GM12878 (cell line): ENCODE results near the gene ARL15. TPM values are rescaled to one million over a fixed set of nuclear protein-coding genes. Genes with fewer than 3 reads are reported as not detected.

ENCODE experiments used
- ATAC-seq: fragments of 200-7000 bp; cut with Tn5 transposase; 3 replicates; pipeline ENCODE4 v1.9.1; 2020; ENCODE audit warnings: mild to moderate bottlenecking, moderate library complexity
- BruUV-seq: library from RNA; stranded (reverse); fragments of 400-500 nt; replicated peaks from 2 replicates; lab custom pipeline; 2021; lab: Mats Ljungman, UMichigan
- CTCF ChIA-PET: fragments of 300-600 bp; sonication (Branson Sonifier 250); formaldehyde crosslinking; extraction: SDS; loops from one replicate; lab custom pipeline; 2021; ENCODE audit warnings: inconsistent platforms; lab: Yijun Ruan, JAX
- POLR2A ChIA-PET: fragments of 350-600 bp; formaldehyde crosslinking; extraction: SDS; loops from one replicate; lab custom pipeline; 2021; ENCODE audit warnings: inconsistent platforms; lab: Charles Lee
- RAD21 ChIA-PET: fragments of 300-600 bp; sonication (Branson Sonifier 250); formaldehyde crosslinking; loops from one replicate; lab custom pipeline; 2023; ENCODE audit warnings: antibody characterized with exemption; ENCODE audit not compliant: unreplicated experiment; lab: Charles Lee
- SMC1A ChIA-PET: fragments of 300-600 bp; sonication (Branson Sonifier 250); formaldehyde crosslinking; loops from one replicate; lab custom pipeline; 2023; ENCODE audit not compliant: unreplicated experiment, uncharacterized antibody; lab: Charles Lee
- DNase-seq: peaks from one replicate; pipeline ENCODE4 v3.0.0-alpha.2; 2011; ENCODE audit warnings: low read depth, low spot score
- FAIRE-seq: peaks from 3 replicates; lab custom pipeline; 2011; peaks lifted over from hg19 to GRCh38; lab: Jason Lieb, UNC
- H2AFZ ChIP-seq: 2 replicates; pipeline ENCODE4 v1.6.0; 2011; ENCODE audit warnings: low read depth, low read length, control low read depth; ENCODE audit not compliant: control insufficient read depth
- H3K27ac ChIP-seq: 2 replicates; pipeline ENCODE4 v1.5.1; 2011; ENCODE audit warnings: control low read depth; ENCODE audit not compliant: control insufficient read depth, insufficient read depth
- H3K27me3 ChIP-seq, 2 experiments: replicated peaks in 1 of 2; 2 replicates each; pipeline versions ENCODE4 v1.6.0 to v1.6.1; 2011; ENCODE audit warnings: low read length in 1 of 2; ENCODE audit not compliant: control insufficient read depth in 2 of 2, insufficient read depth in 2 of 2
- H3K36me3 ChIP-seq, 2 experiments: 2 replicates each; pipeline ENCODE4 v1.5.1; 2011; ENCODE audit warnings: low read length in 1 of 2; ENCODE audit not compliant: control insufficient read depth in 2 of 2, insufficient read depth in 2 of 2
- H3K4me1 ChIP-seq: 2 replicates; pipeline ENCODE4 v1.6.1; 2011; ENCODE audit warnings: mild to moderate bottlenecking, low read length, moderate library complexity, mixed read lengths; ENCODE audit not compliant: control insufficient read depth, insufficient read depth
- H3K4me2 ChIP-seq: 2 replicates; pipeline ENCODE4 v1.6.0; 2011; ENCODE audit warnings: control low read depth; ENCODE audit not compliant: control insufficient read depth, insufficient read depth
- H3K4me3 ChIP-seq: fragments of 200-600 bp; sonication (generic); 2 replicates; pipeline ENCODE4 v1.5.1; 2016
- H3K79me2 ChIP-seq: 2 replicates; pipeline ENCODE4 v1.6.0; 2011; ENCODE audit warnings: low read length; ENCODE audit not compliant: control insufficient read depth, insufficient read depth
- H3K9ac ChIP-seq: 2 replicates; pipeline ENCODE4 v1.8.0; 2011; ENCODE audit warnings: low read length, control low read depth, mixed read lengths; ENCODE audit not compliant: control insufficient read depth, insufficient read depth
- H3K9me3 ChIP-seq: replicated peaks from 3 replicates; pipeline ENCODE4 v1.5.1; 2011; ENCODE audit warnings: mild to moderate bottlenecking, low read length; ENCODE audit not compliant: control insufficient read depth, insufficient read depth
- H4K20me1 ChIP-seq: 2 replicates; pipeline ENCODE4 v1.6.0; 2011; ENCODE audit not compliant: control insufficient read depth, insufficient read depth
- BHLHE40 ChIP-seq, 2 experiments: fragments of 450-650 bp in 1 of 2; IDR thresholded peaks; 2 replicates each; pipeline ENCODE4 v1.6.1; 2011 to 2017; ENCODE audit warnings: low read depth in 2 of 2, borderline replicate concordance in 1 of 2, improper control_type of control experiment in 1 of 2, low read length in 1 of 2, mild to moderate bottlenecking in 1 of 2
- BMI1 ChIP-seq: fragments of 450-650 bp; IDR thresholded peaks from 2 replicates; pipeline ENCODE4 v1.6.1; 2016; ENCODE audit warnings: mild to moderate bottlenecking, moderate library complexity, borderline replicate concordance
- CHD2 ChIP-seq: IDR thresholded peaks from 2 replicates; pipeline ENCODE4 v1.6.1; 2011; ENCODE audit warnings: low read depth, low read length, improper control_type of control experiment, borderline replicate concordance
- CHD4 ChIP-seq: fragments of 200-600 bp; sonication (generic); IDR thresholded peaks from 2 replicates; pipeline ENCODE4 v1.6.1; 2016; ENCODE audit warnings: mild to moderate bottlenecking
- HDAC6 ChIP-seq: fragments of 200-600 bp; sonication (generic); IDR thresholded peaks from one replicate; pipeline ENCODE4 v1.8.0; 2017; ENCODE audit warnings: antibody characterized with exemption; ENCODE audit not compliant: unreplicated experiment
- POU2F2 ChIP-seq: IDR thresholded peaks from 3 replicates; pipeline ENCODE4 v1.6.1; 2011; ENCODE audit warnings: low read depth, mild to moderate bottlenecking, low read length, borderline replicate concordance
- PRDM15 ChIP-seq: fragments of 450-650 bp; formaldehyde crosslinking; IDR thresholded peaks from 2 replicates; pipeline ENCODE4 v1.4.0; 2020; ENCODE audit warnings: mild to moderate bottlenecking, moderate library complexity
- SIN3A ChIP-seq: IDR thresholded peaks from 2 replicates; pipeline ENCODE4 v1.6.1; 2012; ENCODE audit warnings: low read depth, low read length, improper control_type of control experiment
- SRF ChIP-seq, 2 experiments: IDR thresholded peaks; 2 replicates each; pipeline ENCODE4 v1.6.1; 2011; ENCODE audit warnings: low read depth in 2 of 2, low read length in 2 of 2, mild to moderate bottlenecking in 1 of 2, moderate library complexity in 1 of 2
- SUZ12 ChIP-seq: fragments of 200-600 bp; sonication (generic); IDR thresholded peaks from one replicate; pipeline ENCODE4 v1.6.1; 2018; ENCODE audit warnings: antibody characterized with exemption, mild to moderate bottlenecking; ENCODE audit not compliant: unreplicated experiment
- ZBTB4 ChIP-seq: fragments of 450-650 bp; formaldehyde crosslinking; IDR thresholded peaks from 2 replicates; pipeline ENCODE4 v1.4.0; 2022; ENCODE audit warnings: mild to moderate bottlenecking, moderate library complexity
- WGBS: methylation state at CpG from one replicate; pipeline ENCODE4 v1.1.6; 2016; ENCODE audit warnings: low lambda C conversion rate; ENCODE audit not compliant: insufficient replicate concordance, insufficient coverage; ENCODE audit errors: missing lambda C conversion rate; 5-methylcytosine and 5-hydroxymethylcytosine counted together
- in situ Hi-C: fragments of 300-500 bp; cut with MboI; formaldehyde crosslinking; loops from 9 replicates; pipeline ENCODE4 v1.14.3; 2018; ENCODE audit warnings: mixed read lengths
- intact Hi-C: fragments of 100-400 bp; cut with micrococcal nuclease; formaldehyde crosslinking; loops from one replicate; pipeline ENCODE4 v1.14.2; 2022; ENCODE audit not compliant: unreplicated experiment
- polyA plus RNA-seq, 11 experiments: library from polyadenylated mRNA; depleted of rRNA in 4 of 11; unstranded in 6 of 11; stranded (reverse) in 5 of 11; fragments of >200 nt; fragmentation: Nextera tagmentation in 4 of 11; fragmentation: Illumina TruSeq in 1 of 11; extraction: Ambion mirVana in 4 of 11; extraction: Trizol in 1 of 11; gene quantifications; 1 replicate in 1 of 11; 2 replicates in 10 of 11; pipeline versions ENCODE4 v1.2.1 to v1.2.3, GENCODE V29; 2011 to 2016; ENCODE audit warnings: inconsistent platforms in 2 of 11, missing spikeins in 2 of 11, low read depth in 1 of 11
- total RNA-seq, 4 experiments: library from RNA; depleted of rRNA in 3 of 4; stranded (reverse); fragments of >200 nt in 3 of 4; fragmentation: Illumina TruSeq in 1 of 4; extraction: Trizol in 1 of 4; gene quantifications; 2 replicates each; pipeline versions ENCODE4 v1.2.1 to v1.2.3, GENCODE V29; 2013 to 2021
- TF ChIP-seq, protein P1 (sequence below): fragments of 450-650 bp; IDR thresholded peaks from 2 replicates; pipeline ENCODE4 v1.6.1; 2017; ENCODE audit warnings: antibody characterized with exemption, mild to moderate bottlenecking, moderate library complexity

ARL15 gene
- total and polyA plus RNA-seq, 10 of the 15 experiments (the other 5 are each of a cell fraction or from before 2014, with no cell fraction given) = 3.6 to 11.0 (median 7.7) TPM

- H4K20me1 ChIP-seq = no peaks in the 10 kb centered on the region
- BruUV-seq = no TSS peak
- ChIA-PET CTCF (interaction anchor here (0.8 to 1.0 kb wide), 3 partner anchors 15 to 160 kb away, joined by 3 to 4 read pairs (median 4); no protein-coding TSS in a partner anchor), RAD21 (no interaction called here), SMC1A (interaction anchor here (1.3 to 1.5 kb wide), 2 partner anchors 13 to 83 kb away, joined by 5 read pairs; no protein-coding TSS in a partner anchor), POLR2A (no interaction called here)
- peaks cover 2% of the 10 kb centered on the region; the same call in 1 of the 3 replicates for H3K9me3 ChIP-seq
- no peaks in the 10 kb centered on the region; a peak in 1 of 4 replicates for H3K27me3 ChIP-seq
- H3K4me2 ChIP-seq = no peak overlapping the region
- 21% methylated on average over 4 of the region's 4 CpGs for WGBS
- FAIRE-seq (no peak), DNase-seq (no peak), ATAC-seq (no peak)
- no peaks in the 10 kb centered on the region for H3K36me3 ChIP-seq
- no peak overlapping the region for H3K27ac ChIP-seq
- no peaks in the 10 kb centered on the region for H3K79me2 ChIP-seq
- H2AFZ ChIP-seq = no peak overlapping the region
- in situ Hi-C loops (no loop called here), intact Hi-C loops (no loop called here)
- H3K4me3 ChIP-seq = no peak overlapping the region
- no peak overlapping the region for H3K9ac ChIP-seq
- no peaks in the 10 kb centered on the region for H3K4me1 ChIP-seq
- TF ChIP-seq PRDM15 (CRISPR knock-in tag) (no peak), HDAC6 (no peak), BMI1 (no peak), CHD4 (no peak), SIN3A (no peak), POU2F2 (no peak), BHLHE40 (IDR thresholded peaks at IDR 0.05; ENCODE audit: borderline replicate concordance in 1 of 2, low read depth in 2 of 2, low read length in 1 of 2) (no peak), SUZ12 (no peak), SRF (IDR thresholded peaks at IDR 0.05; ENCODE audit: low read depth in 2 of 2, low read length in 2 of 2) (no peak), ZBTB4 (CRISPR knock-in tag) (no peak), CHD2 (no peak)
- TF ChIP-seq, protein P1, sequence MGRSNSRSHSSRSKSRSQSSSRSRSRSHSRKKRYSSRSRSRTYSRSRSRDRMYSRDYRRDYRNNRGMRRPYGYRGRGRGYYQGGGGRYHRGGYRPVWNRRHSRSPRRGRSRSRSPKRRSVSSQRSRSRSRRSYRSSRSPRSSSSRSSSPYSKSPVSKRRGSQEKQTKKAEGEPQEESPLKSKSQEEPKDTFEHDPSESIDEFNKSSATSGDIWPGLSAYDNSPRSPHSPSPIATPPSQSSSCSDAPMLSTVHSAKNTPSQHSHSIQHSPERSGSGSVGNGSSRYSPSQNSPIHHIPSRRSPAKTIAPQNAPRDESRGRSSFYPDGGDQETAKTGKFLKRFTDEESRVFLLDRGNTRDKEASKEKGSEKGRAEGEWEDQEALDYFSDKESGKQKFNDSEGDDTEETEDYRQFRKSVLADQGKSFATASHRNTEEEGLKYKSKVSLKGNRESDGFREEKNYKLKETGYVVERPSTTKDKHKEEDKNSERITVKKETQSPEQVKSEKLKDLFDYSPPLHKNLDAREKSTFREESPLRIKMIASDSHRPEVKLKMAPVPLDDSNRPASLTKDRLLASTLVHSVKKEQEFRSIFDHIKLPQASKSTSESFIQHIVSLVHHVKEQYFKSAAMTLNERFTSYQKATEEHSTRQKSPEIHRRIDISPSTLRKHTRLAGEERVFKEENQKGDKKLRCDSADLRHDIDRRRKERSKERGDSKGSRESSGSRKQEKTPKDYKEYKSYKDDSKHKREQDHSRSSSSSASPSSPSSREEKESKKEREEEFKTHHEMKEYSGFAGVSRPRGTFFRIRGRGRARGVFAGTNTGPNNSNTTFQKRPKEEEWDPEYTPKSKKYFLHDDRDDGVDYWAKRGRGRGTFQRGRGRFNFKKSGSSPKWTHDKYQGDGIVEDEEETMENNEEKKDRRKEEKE = no peak
Measured at GRCh38 chr5:54329731-54330709, 19.6 kb upstream of the ARL15 start.
